Cardiac muscle cell (in vitro differentiated cells and primary cell): Measurements from ENCODE around the gene SLC15A4. TPM values are rescaled to one million over a fixed set of nuclear protein-coding genes. Genes with fewer than 3 reads are reported as not detected.
"Not testable (repeated sequence)": the region's sequence is repeated elsewhere in the genome, so short reads cannot be mapped to it uniquely, and the experiment has no call there.

Experiments
- DNase-seq, 2 donors: peaks; one replicate each; pipeline versions ENCODE4 v3.0.0 to v3.0.0-alpha.2; 2010 to 2017; ENCODE audit warnings: low read depth in 1 of 2, low spot score in 1 of 2
- H3K27ac ChIP-seq: fragments of 200-600 bp; sonication (generic); 2 replicates; pipeline ENCODE4 v1.5.1; 2016
- H3K27me3 ChIP-seq: fragments of 200-600 bp; sonication (generic); 2 replicates; pipeline ENCODE4 v1.6.0; 2016; ENCODE audit warnings: control low read depth
- H3K36me3 ChIP-seq: fragments of 200-600 bp; sonication (generic); 2 replicates; pipeline ENCODE4 v1.5.1; 2016; ENCODE audit warnings: control low read depth
- H3K4me1 ChIP-seq: fragments of 200-600 bp; sonication (generic); 2 replicates; pipeline ENCODE4 v1.8.1; 2017; ENCODE audit warnings: low read depth, mild to moderate bottlenecking, mixed run types
- H3K4me3 ChIP-seq: fragments of 200-600 bp; sonication (generic); 2 replicates; pipeline ENCODE4 v1.5.1; 2016; ENCODE audit warnings: mild to moderate bottlenecking
- H3K9me3 ChIP-seq: fragments of 200-600 bp; sonication (generic); 2 replicates; pipeline ENCODE4 v1.5.1; 2017; ENCODE audit warnings: low read depth, mild to moderate bottlenecking, control low read depth
- polyA plus RNA-seq: library from polyadenylated mRNA; unstranded; fragments of >200 nt; fragmentation: Nextera tagmentation; extraction: Ambion mirVana; gene quantifications from 2 replicates; pipeline ENCODE4 v1.2.1, GENCODE V29; 2016
- total RNA-seq: library from RNA; depleted of rRNA; stranded (reverse); fragments of >200 nt; gene quantifications from 2 replicates; pipeline ENCODE4 v1.2.3, GENCODE V29; 2016
- TF ChIP-seq, protein P1 (sequence below): IDR thresholded peaks from 2 replicates; pipeline ENCODE4 v1.5.1; 2012; ENCODE audit warnings: low read depth, mild to moderate bottlenecking, low read length

Gene SLC15A4
- total and polyA plus RNA-seq, 2 experiments from 2014 or later, result 27.2 to 39.4 TPM

GRCh38 chr12:128840862-128841468, 17.2 kb upstream of the SLC15A4 start:
- Histone ChIP-seq H3K4me1 (no peaks in the 10 kb centered on the region), H3K4me3 (no peak overlapping the region), H3K27me3 (no peaks in the 10 kb centered on the region), H3K36me3 (no peaks in the 10 kb centered on the region), H3K27ac (no peak overlapping the region), H3K9me3 (no peaks in the 10 kb centered on the region)
- no peak for DNase-seq
- TF ChIP-seq, protein P1, sequence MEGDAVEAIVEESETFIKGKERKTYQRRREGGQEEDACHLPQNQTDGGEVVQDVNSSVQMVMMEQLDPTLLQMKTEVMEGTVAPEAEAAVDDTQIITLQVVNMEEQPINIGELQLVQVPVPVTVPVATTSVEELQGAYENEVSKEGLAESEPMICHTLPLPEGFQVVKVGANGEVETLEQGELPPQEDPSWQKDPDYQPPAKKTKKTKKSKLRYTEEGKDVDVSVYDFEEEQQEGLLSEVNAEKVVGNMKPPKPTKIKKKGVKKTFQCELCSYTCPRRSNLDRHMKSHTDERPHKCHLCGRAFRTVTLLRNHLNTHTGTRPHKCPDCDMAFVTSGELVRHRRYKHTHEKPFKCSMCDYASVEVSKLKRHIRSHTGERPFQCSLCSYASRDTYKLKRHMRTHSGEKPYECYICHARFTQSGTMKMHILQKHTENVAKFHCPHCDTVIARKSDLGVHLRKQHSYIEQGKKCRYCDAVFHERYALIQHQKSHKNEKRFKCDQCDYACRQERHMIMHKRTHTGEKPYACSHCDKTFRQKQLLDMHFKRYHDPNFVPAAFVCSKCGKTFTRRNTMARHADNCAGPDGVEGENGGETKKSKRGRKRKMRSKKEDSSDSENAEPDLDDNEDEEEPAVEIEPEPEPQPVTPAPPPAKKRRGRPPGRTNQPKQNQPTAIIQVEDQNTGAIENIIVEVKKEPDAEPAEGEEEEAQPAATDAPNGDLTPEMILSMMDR, result no peak

DNA sequence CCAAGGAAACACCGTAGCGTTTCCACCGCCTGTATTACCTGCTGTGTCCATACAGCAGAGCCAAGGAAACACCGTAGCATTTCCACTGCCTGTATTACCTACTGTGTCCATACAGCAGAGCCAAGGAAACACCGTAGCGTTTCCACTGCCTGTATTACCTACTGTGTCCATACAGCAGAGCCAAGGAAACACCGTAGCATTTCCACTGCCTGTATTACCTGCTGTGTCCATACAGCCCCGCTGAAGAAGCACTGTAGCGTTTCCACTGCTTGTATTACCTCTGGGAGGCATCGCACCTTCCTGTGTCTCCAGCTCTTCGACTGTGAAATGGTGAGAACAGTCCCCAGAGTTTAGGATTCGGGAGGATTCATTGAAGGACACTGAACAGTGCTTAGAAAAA, 16.1 kb upstream of the SLC15A4 start:
- H3K4me3 ChIP-seq, H3K9me3 ChIP-seq, H3K4me1 ChIP-seq, H3K36me3 ChIP-seq, DNase-seq, H3K27me3 ChIP-seq, H3K27ac ChIP-seq: not testable (repeated sequence)

- Histone ChIP-seq H3K36me3 (no peaks in the 10 kb centered on the region), H3K4me3 (no peak overlapping the region), H3K27me3 (no peaks in the 10 kb centered on the region), H3K9me3 (no peaks in the 10 kb centered on the region), H3K4me1 (no peaks in the 10 kb centered on the region), H3K27ac (no peak overlapping the region)
- DNase-seq, result no peak
- TF ChIP-seq, protein P1, result no peak
Observed at GRCh38 chr12:128833418-128833817, 9.7 kb upstream of the SLC15A4 start.

DNA sequence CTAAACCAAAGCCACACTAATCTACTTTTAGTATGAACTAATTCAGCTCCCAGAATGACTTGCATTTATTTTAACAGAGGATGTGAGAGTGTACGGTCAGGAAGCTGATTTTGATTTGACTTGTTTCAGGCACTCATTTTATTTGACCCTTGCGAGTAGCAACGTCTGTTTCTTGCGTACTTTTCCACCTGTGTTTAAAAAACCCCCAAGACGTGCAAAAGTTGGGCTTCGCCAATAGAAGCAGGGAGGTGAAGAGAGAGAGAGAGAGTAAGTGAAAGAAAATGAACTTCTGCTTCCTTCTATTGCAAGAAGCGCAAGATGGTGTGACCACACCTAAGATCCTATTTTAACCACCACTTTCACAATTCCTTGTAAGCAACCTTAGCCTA, 6.7 kb upstream of the SLC15A4 start:
- H3K4me3 ChIP-seq, result no peak overlapping the region
- no peak for DNase-seq
- no peaks in the 10 kb centered on the region for H3K4me1 ChIP-seq
- H3K36me3 ChIP-seq, result no peaks in the 10 kb centered on the region
- no peak overlapping the region for H3K27ac ChIP-seq
- no peaks in the 10 kb centered on the region for H3K9me3 ChIP-seq
- H3K27me3 ChIP-seq, result no peaks in the 10 kb centered on the region
- TF ChIP-seq, protein P1, result no peak

GRCh38 chr12:128829861-128830504, 6.2 kb upstream of the SLC15A4 start:
- DNase-seq, result no peak
- H3K27me3 ChIP-seq, result no peaks in the 10 kb centered on the region
- TF ChIP-seq, protein P1, result no peak
- H3K27ac ChIP-seq, result no peak overlapping the region
- no peaks in the 10 kb centered on the region for H3K4me1 ChIP-seq
- no peaks in the 10 kb centered on the region for H3K36me3 ChIP-seq
- no peak overlapping the region for H3K4me3 ChIP-seq
- no peaks in the 10 kb centered on the region for H3K9me3 ChIP-seq

DNA sequence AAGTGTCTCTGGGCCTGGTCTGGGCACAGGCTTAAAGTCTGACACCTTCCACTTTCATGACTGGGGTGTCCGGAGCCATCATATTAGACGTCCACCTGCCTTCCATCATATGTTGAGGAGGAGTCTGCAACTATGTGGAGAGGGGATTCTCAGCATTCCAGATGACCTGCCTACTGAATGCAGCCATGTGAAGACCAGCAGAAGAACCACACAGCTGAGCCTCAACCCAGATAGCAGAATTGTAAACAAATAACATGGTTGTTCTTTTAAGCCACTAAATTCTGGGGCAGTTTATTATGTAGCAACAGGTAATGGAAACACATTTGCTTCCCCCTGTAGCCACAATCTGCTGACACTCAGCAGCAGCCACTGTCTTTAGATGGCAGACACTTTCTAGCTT, 4.0 kb upstream of the SLC15A4 start:
- no peak overlapping the region for H3K4me3 ChIP-seq
- no peaks in the 10 kb centered on the region for H3K27me3 ChIP-seq
- H3K4me1 ChIP-seq, result peaks cover 5% of the 10 kb centered on the region
- no peak for DNase-seq
- H3K27ac ChIP-seq, result no peak overlapping the region
- H3K9me3 ChIP-seq, result no peaks in the 10 kb centered on the region
- TF ChIP-seq, protein P1, result no peak
- no peaks in the 10 kb centered on the region for H3K36me3 ChIP-seq
